ENCODE results near the gene SYNGR3.
"Not testable (repeated sequence)": the region's sequence is repeated elsewhere in the genome, so short reads cannot be mapped to it uniquely, and the experiment has no call there.

SYNGR3 gene

GRCh38 chr16:2011726-2012125 lies 22.0 kb downstream of the SYNGR3 start:
- not testable (repeated sequence) for DNase-seq

GRCh38 chr16:2013527-2013926 lies 23.8 kb downstream of the SYNGR3 start:
- DNase-seq, result no peak

- no peak for DNase-seq
Observed at GRCh38 chr16:2015117-2015946, 25.6 kb downstream of the SYNGR3 start.

GRCh38 chr16:2015947-2016208 lies 26.1 kb downstream of the SYNGR3 start:
- DNase-seq, result no peak

GRCh38 chr16:2016407-2016922 lies 26.7 kb downstream of the SYNGR3 start:
- no peak for DNase-seq

GRCh38 chr16:2019518-2019920 lies 29.7 kb downstream of the SYNGR3 start, which contains the start of gene NPW:
Gene NPW, plus strand, starts transcription at chr16:2019785.
- DNase-seq, result peak; percentile 65

- DNase-seq, result no peak
Observed at GRCh38 chr16:2019921-2020831, 30.4 kb downstream of the SYNGR3 start.

- no peak for DNase-seq
Observed at GRCh38 chr16:2022723-2023091, 32.9 kb downstream of the SYNGR3 start.

GRCh38 chr16:2023092-2024031 lies 33.6 kb downstream of the SYNGR3 start:
- DNase-seq, result no peak

- no peak for DNase-seq
Observed at GRCh38 chr16:2024032-2024420, 34.3 kb downstream of the SYNGR3 start.

- no peak for DNase-seq
Observed at GRCh38 chr16:2025251-2025650, 35.5 kb downstream of the SYNGR3 start.

- no peak for DNase-seq
Observed at GRCh38 chr16:2025878-2026460, 36.2 kb downstream of the SYNGR3 start.

- no peak for DNase-seq
Observed at GRCh38 chr16:2026461-2027023, 36.8 kb downstream of the SYNGR3 start, which contains the start of gene NHERF2. Gene NHERF2, plus strand, starts transcription at chr16:2026902. Its CDS starts 104 bp downstream, at chr16:2027006.

- DNase-seq, result no peak
Observed at GRCh38 chr16:2027024-2028010, 37.5 kb downstream of the SYNGR3 start.

GRCh38 chr16:2028146-2028545 lies 38.4 kb downstream of the SYNGR3 start:
- no peak for DNase-seq

GRCh38 chr16:2028620-2029220 lies 39.0 kb downstream of the SYNGR3 start:
- no peak for DNase-seq

GRCh38 chr16:2029350-2029749 lies 39.6 kb downstream of the SYNGR3 start:
- DNase-seq, result no peak

- DNase-seq, result no peak
Observed at GRCh38 chr16:2030036-2030435, 40.3 kb downstream of the SYNGR3 start.

- DNase-seq, result no peak
Observed at GRCh38 chr16:2031081-2031577, 41.4 kb downstream of the SYNGR3 start.
